D721Med (cell line): ENCODE measurements around the gene SGSM1.

ENCODE experiments used
- DNase-seq: peaks from one replicate; pipeline ENCODE4 v3.0.0; 2011; ENCODE audit warnings: low spot score; ENCODE audit not compliant: insufficient read length
- FAIRE-seq: peaks from 2 replicates; lab custom pipeline; 2011; peaks lifted over from hg19 to GRCh38; lab: Jason Lieb, UNC
- CTCF ChIP-seq: IDR thresholded peaks from 2 replicates; pipeline ENCODE4 v1.5.1; 2012; ENCODE audit warnings: mild to moderate bottlenecking, control low read depth; ENCODE audit not compliant: insufficient read depth; ENCODE audit errors: missing control alignments

The SGSM1 gene

GRCh38 chr22:24969560-24970301, 163.7 kb downstream of the SGSM1 start:
- DNase-seq (no peak), FAIRE-seq (no peak)
- TF ChIP-seq CTCF: no peak

GRCh38 chr22:24972369-24972768, 166.4 kb downstream of the SGSM1 start:
- no peak for TF ChIP-seq CTCF
- FAIRE-seq (no peak), DNase-seq (no peak)

DNA sequence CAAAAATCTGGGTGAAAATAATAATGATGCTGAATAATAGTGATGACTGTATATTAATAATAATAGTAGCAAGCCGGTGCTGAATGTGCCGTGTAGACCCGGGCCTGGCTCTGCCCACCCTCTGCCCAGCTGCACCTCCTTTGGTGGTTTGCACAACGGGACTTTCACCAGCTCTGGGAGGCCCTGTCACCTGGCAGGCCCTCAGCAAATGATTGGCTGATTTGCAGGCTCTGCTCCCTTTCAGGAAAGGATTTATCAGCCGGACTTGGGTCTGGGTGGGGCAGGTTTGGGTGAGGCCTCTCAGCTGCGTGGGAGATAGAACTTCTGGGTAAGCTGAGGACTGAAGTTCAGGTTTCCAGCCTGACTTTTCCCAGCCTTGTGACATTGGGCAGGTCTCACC, 167.9 kb downstream of the SGSM1 start:
- no peak for FAIRE-seq
- TF ChIP-seq CTCF: no peak

GRCh38 chr22:24975125-24975640, 169.2 kb downstream of the SGSM1 start:
- FAIRE-seq: no peak
- no peak for DNase-seq
- TF ChIP-seq CTCF: no peak

More for the DNA sequence above, 167.9 kb downstream of the SGSM1 start:
- no peak for DNase-seq

- DNase-seq (no peak), FAIRE-seq (no peak)
- no peak for TF ChIP-seq CTCF
These were observed 169.9 kb downstream of the SGSM1 start for GRCh38 chr22:24975813-24976341.

DNA sequence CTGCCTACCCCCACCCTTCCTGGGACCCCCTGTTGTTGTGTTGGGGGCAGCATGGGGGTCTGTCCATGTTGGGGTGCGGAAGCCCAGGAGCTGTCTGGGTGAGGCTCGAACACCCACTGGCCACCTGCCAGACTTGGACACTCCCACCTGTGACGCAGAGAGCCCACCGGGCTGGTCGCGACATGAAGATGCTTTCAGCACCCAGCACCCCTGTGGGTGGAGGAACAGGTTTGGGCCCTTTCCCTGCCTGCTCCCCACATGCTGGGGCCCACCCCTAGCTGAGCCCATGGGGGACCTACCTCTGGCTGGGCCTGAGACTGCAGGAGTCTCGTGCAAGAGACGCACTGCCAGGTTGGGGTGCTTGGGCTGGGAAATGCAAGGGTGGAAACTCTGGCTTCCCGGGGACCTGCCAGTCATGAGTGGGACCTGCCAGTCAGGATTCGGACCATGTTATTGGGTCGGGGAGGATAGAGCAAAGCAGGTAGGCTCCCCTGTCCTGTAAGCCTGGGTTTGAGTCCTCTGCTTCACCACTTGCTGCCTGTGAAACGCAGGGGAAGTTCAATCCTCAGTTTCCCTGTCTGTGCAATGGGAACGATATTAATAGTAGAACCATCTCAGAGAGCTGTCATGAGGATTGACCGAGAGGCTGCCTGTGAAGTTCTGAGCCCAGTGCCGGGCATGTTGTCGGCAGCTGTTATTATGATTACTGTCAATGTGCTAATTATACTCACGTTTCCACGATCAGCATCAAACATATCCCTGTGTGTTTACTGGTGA, 170.6 kb downstream of the SGSM1 start:
- DNase-seq (no peak), FAIRE-seq (no peak)
- TF ChIP-seq CTCF: no peak
